Osteoblast (primary cell): ENCODE data around the gene MTMR10. TPM values are rescaled to one million over a fixed set of nuclear protein-coding genes. Genes with fewer than 3 reads are reported as not detected.
A peak's percentile ranks its signal among the peaks of the same experiment; 100 is the strongest.

Experiments
- DNase-seq: peaks from one replicate; pipeline ENCODE4 v3.0.0; 2011; ENCODE audit warnings: low spot score, mixed read lengths; ENCODE audit not compliant: insufficient read length; ENCODE audit errors: missing footprints
- H2AFZ ChIP-seq: 2 replicates; pipeline ENCODE4 v1.6.0; 2011; ENCODE audit warnings: mild to moderate bottlenecking, low read length
- H3K27ac ChIP-seq: 2 replicates; pipeline ENCODE4 v1.5.1; 2011; ENCODE audit warnings: mild to moderate bottlenecking, low read depth, low read length, moderate library complexity
- H3K27me3 ChIP-seq: 2 replicates; pipeline ENCODE4 v1.6.0; 2012; ENCODE audit warnings: mild to moderate bottlenecking, control low read depth, inconsistent platforms, low read length, moderate library complexity; ENCODE audit not compliant: insufficient read depth
- H3K36me3 ChIP-seq: 2 replicates; pipeline ENCODE4 v1.5.1; 2011; ENCODE audit warnings: mild to moderate bottlenecking, low read length, control low read depth, moderate library complexity; ENCODE audit not compliant: insufficient read depth
- H3K4me1 ChIP-seq: 2 replicates; pipeline ENCODE4 v1.5.1; 2011; ENCODE audit warnings: mild to moderate bottlenecking, low read length, control low read depth, moderate library complexity; ENCODE audit not compliant: insufficient read depth
- H3K4me2 ChIP-seq: 2 replicates; pipeline ENCODE4 v1.6.0; 2011; ENCODE audit warnings: mild to moderate bottlenecking, low read length; ENCODE audit not compliant: insufficient read depth
- H3K4me3 ChIP-seq: fragments of 200-600 bp; sonication (generic); 3 replicates; pipeline ENCODE4 v1.5.1; 2012; ENCODE audit warnings: mild to moderate bottlenecking, low read length, inconsistent platforms; ENCODE audit not compliant: insufficient read depth
- H3K79me2 ChIP-seq: 2 replicates; pipeline ENCODE4 v1.6.0; 2012; ENCODE audit warnings: mild to moderate bottlenecking, low read length, control low read depth, inconsistent platforms; ENCODE audit not compliant: insufficient read depth
- H3K9me3 ChIP-seq: 2 replicates; pipeline ENCODE4 v1.5.1; 2011; ENCODE audit warnings: low read depth, low read length, control low read depth
- H4K20me1 ChIP-seq: 2 replicates; pipeline ENCODE4 v1.6.0; 2012; ENCODE audit warnings: mild to moderate bottlenecking, low read length, control low read depth; ENCODE audit not compliant: insufficient read depth
- total RNA-seq: library from RNA; depleted of rRNA; stranded (reverse); fragments of >200 nt; gene quantifications from 2 replicates; pipeline ENCODE4 v1.2.3, GENCODE V29; 2012
- TF ChIP-seq, protein P1 (sequence below): IDR thresholded peaks from 2 replicates; pipeline ENCODE4 v1.5.1; 2011; ENCODE audit warnings: mild to moderate bottlenecking, low read depth, low read length, moderate library complexity; ENCODE audit errors: extremely low read depth

The MTMR10 gene
- total RNA-seq, 1 donor, result 17.4 TPM

DNA sequence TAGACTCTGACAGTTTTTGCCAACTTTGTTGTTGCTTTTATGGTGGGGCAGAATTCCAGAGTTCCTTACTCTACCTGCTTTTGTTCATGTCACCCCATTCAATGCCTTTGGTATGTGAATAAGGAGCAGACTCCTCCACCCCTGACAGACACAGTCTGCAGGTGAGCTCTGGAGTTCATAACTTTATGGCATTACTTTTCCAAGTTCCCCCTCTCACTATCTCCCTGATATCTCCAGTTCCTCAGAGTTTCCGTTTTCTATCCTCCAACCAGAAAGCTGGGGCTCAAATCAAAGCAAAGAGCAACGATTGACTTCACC is 23.1 kb upstream of the MTMR10 start:
- H3K4me3 ChIP-seq, result no peak overlapping the region
- H2AFZ ChIP-seq, result no peak overlapping the region
- H3K79me2 ChIP-seq, result no peaks in the 10 kb centered on the region
- DNase-seq, result no peak
- H4K20me1 ChIP-seq, result no peaks in the 10 kb centered on the region
- peaks cover 2% of the 10 kb centered on the region for H3K9me3 ChIP-seq
- no peak overlapping the region for H3K4me2 ChIP-seq
- H3K27ac ChIP-seq, result no peak overlapping the region
- no peaks in the 10 kb centered on the region for H3K27me3 ChIP-seq
- no peaks in the 10 kb centered on the region for H3K4me1 ChIP-seq
- TF ChIP-seq, protein P1, sequence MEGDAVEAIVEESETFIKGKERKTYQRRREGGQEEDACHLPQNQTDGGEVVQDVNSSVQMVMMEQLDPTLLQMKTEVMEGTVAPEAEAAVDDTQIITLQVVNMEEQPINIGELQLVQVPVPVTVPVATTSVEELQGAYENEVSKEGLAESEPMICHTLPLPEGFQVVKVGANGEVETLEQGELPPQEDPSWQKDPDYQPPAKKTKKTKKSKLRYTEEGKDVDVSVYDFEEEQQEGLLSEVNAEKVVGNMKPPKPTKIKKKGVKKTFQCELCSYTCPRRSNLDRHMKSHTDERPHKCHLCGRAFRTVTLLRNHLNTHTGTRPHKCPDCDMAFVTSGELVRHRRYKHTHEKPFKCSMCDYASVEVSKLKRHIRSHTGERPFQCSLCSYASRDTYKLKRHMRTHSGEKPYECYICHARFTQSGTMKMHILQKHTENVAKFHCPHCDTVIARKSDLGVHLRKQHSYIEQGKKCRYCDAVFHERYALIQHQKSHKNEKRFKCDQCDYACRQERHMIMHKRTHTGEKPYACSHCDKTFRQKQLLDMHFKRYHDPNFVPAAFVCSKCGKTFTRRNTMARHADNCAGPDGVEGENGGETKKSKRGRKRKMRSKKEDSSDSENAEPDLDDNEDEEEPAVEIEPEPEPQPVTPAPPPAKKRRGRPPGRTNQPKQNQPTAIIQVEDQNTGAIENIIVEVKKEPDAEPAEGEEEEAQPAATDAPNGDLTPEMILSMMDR, result no peak
- no peaks in the 10 kb centered on the region for H3K36me3 ChIP-seq

DNA sequence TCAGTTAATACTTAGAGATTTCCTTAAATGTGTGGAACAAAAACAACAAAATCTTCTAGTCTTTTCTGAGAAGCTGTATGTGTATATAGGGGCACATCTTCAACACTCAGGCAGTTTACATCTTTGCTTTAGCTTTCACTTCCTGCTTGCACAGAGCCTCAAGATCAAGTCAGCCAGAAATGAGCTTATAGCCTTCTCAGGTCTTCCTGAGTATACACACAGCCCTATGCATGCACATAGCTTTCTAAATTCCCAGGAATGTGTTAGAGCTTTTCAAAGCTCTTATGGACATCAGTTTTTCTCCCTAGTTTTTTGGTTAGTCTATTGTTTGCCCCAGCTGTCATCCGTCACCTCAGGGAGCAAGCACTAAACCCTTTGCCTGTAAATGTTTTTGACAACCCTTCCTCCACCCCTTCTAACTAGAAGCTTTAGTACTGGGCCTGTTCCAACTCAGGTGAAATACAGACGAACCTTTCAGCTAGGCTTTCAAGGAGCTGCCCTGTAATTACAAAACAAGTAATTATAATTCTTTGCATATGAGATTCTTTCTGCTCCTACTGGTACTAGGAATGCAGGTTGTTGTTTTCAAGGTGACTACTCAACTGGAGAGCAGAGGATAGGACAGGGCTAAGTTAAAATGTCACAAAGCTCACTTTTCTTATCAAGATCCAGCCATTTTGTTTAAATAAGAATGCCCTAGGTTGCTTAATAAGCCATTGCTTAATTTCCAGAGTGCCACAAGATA is 22.6 kb upstream of the MTMR10 start:
- Histone ChIP-seq H3K4me1 (no peaks in the 10 kb centered on the region), H3K4me2 (no peak overlapping the region), H3K36me3 (no peaks in the 10 kb centered on the region), H3K27ac (no peak overlapping the region), H3K4me3 (no peak overlapping the region), H3K27me3 (no peaks in the 10 kb centered on the region), H3K79me2 (no peaks in the 10 kb centered on the region), H4K20me1 (no peaks in the 10 kb centered on the region), H2AFZ (peak overlapping the region; percentile 35), H3K9me3 (peaks cover 2% of the 10 kb centered on the region)
- no peak for DNase-seq
- TF ChIP-seq, protein P1, result no peak

DNA sequence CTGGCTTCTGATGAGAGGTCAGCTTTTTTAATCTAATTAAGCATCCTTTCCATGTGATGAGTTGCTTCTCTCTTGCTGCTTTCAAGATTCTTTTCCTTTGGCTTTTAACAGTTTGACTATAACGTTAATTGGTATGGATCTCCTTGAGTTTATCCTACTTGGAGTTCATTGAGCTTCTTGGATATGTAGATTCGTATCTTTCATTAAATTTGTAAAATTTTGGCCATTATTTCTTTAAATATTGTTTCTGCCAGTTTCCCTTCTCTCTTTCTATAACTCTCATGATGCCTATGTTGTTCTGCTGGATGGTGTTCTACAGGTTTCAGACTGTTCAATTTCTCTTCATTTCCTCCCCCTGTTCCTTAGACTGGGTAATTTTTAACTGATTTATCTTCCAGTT is 21.0 kb upstream of the MTMR10 start:
- no peaks in the 10 kb centered on the region for H3K27me3 ChIP-seq
- no peaks in the 10 kb centered on the region for H3K79me2 ChIP-seq
- no peaks in the 10 kb centered on the region for H3K4me1 ChIP-seq
- TF ChIP-seq, protein P1, result no peak
- H3K4me2 ChIP-seq, result no peak overlapping the region
- no peak overlapping the region for H2AFZ ChIP-seq
- H3K9me3 ChIP-seq, result peaks cover 2% of the 10 kb centered on the region
- no peaks in the 10 kb centered on the region for H4K20me1 ChIP-seq
- H3K36me3 ChIP-seq, result no peaks in the 10 kb centered on the region
- H3K27ac ChIP-seq, result no peak overlapping the region
- DNase-seq, result no peak
- H3K4me3 ChIP-seq, result no peak overlapping the region

DNA sequence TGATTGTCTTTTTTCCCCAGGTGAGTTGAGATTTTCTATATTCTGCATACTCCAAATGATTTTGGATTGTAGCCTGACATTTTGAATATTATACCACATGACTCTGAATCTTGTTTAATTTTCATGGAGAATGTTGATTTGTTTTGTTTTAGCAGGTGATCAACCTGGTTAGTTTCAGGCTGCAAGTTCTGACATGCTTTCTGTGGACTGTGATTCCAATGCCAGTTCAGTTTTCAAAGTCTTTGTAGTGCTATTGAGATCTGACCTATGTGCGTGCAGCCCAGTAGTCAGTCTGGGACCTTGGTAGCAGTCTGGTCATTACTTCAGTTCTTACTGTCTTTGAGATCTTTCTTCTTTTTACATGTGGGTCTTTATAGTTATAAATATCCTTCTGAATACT is 18.6 kb upstream of the MTMR10 start:
- Histone ChIP-seq H3K79me2 (no peaks in the 10 kb centered on the region), H3K4me1 (no peaks in the 10 kb centered on the region), H3K27me3 (peaks cover 3% of the 10 kb centered on the region), H2AFZ (no peak overlapping the region), H3K4me3 (no peak overlapping the region), H3K27ac (no peak overlapping the region), H3K4me2 (no peak overlapping the region), H3K36me3 (no peaks in the 10 kb centered on the region), H4K20me1 (no peaks in the 10 kb centered on the region), H3K9me3 (peaks cover 2% of the 10 kb centered on the region)
- TF ChIP-seq, protein P1, result no peak
- no peak for DNase-seq
